Fibroblast of lung (primary cell): ENCODE measurements around the gene SLC25A1. TPM values are rescaled to one million over a fixed set of nuclear protein-coding genes. Genes with fewer than 3 reads are reported as not detected.

Experiments
- DNase-seq, 2 donors: peaks; one replicate each; pipeline versions ENCODE4 v3.0.0 to v3.0.0-alpha.2; 2010; ENCODE audit warnings: low read depth in 2 of 2
- H2AFZ ChIP-seq: 2 replicates; pipeline ENCODE4 v1.5.1; 2012; ENCODE audit warnings: low read length, control low read depth, inconsistent platforms
- H3K27ac ChIP-seq: 2 replicates; pipeline ENCODE4 v1.5.1; 2011; ENCODE audit warnings: low read length, control low read depth; ENCODE audit not compliant: insufficient read depth
- H3K27me3 ChIP-seq: 2 replicates; pipeline ENCODE4 v1.5.1; 2011; ENCODE audit warnings: mild to moderate bottlenecking, low read length; ENCODE audit not compliant: control insufficient read depth, insufficient read depth
- H3K36me3 ChIP-seq: 2 replicates; pipeline ENCODE4 v1.5.1; 2011; ENCODE audit warnings: low read length; ENCODE audit not compliant: control insufficient read depth, insufficient read depth
- H3K4me1 ChIP-seq: 2 replicates; pipeline ENCODE4 v1.5.1; 2011; ENCODE audit warnings: low read length; ENCODE audit not compliant: control insufficient read depth, insufficient read depth; ENCODE audit errors: extremely low read depth
- H3K4me2 ChIP-seq: 2 replicates; pipeline ENCODE4 v1.5.1; 2011; ENCODE audit warnings: low read length, control low read depth; ENCODE audit not compliant: insufficient read depth; ENCODE audit errors: extremely low read depth
- H3K4me3 ChIP-seq, 4 experiments: fragments of 200-600 bp in 1 of 4; sonication (generic) in 1 of 4; replicated peaks in 1 of 4; 2 replicates each; pipeline ENCODE4 v1.5.1; 2011 to 2016; ENCODE audit warnings: low read length in 4 of 4, low read depth in 3 of 4, mild to moderate bottlenecking in 3 of 4, control low read depth in 2 of 4, inconsistent platforms in 1 of 4, mixed read lengths in 1 of 4; ENCODE audit not compliant: insufficient read depth in 1 of 4; ENCODE audit errors: control extremely low read depth in 1 of 4
- H3K79me2 ChIP-seq: 2 replicates; pipeline ENCODE4 v1.5.1; 2012; ENCODE audit warnings: mild to moderate bottlenecking, low read length, inconsistent platforms; ENCODE audit not compliant: control insufficient read depth, insufficient read depth
- H3K9ac ChIP-seq: 2 replicates; pipeline ENCODE4 v1.5.1; 2011; ENCODE audit warnings: mild to moderate bottlenecking, low read length, control low read depth; ENCODE audit not compliant: insufficient read depth
- H3K9me3 ChIP-seq: 2 replicates; pipeline ENCODE4 v1.5.1; 2012; ENCODE audit warnings: low read depth, low read length; ENCODE audit not compliant: control insufficient read depth, insufficient read depth
- H4K20me1 ChIP-seq: 2 replicates; pipeline ENCODE4 v1.5.1; 2011; ENCODE audit warnings: low read length; ENCODE audit not compliant: control insufficient read depth, insufficient read depth; ENCODE audit errors: extremely low read depth
- CTCF ChIP-seq, 2 donors: IDR thresholded peaks in 1 of 2; conservative IDR thresholded peaks in 1 of 2; 1 replicate in 1 of 2; 2 replicates in 1 of 2; pipeline ENCODE4 v1.5.1; 2011 to 2012; ENCODE audit warnings: low read length in 2 of 2, control low read depth in 1 of 2, inconsistent platforms in 1 of 2, low read depth in 1 of 2, mild to moderate bottlenecking in 1 of 2
- EZH2 ChIP-seq: IDR thresholded peaks from 2 replicates; pipeline ENCODE4 v1.5.1; 2012; ENCODE audit warnings: low read length, control low read depth, mild to moderate bottlenecking; ENCODE audit errors: missing control alignments
- polyA plus RNA-seq, 2 donors: library from polyadenylated mRNA; depleted of rRNA in 1 of 2; stranded (reverse) in 1 of 2; unstranded in 1 of 2; fragments of >200 nt; gene quantifications; 2 replicates each; pipeline ENCODE4 v1.2.1, GENCODE V29; 2011 to 2012; ENCODE audit warnings: missing spikeins in 1 of 2
- total RNA-seq: library from RNA; depleted of rRNA; stranded (reverse); fragments of >200 nt; gene quantifications from 2 replicates; pipeline ENCODE4 v1.2.1, GENCODE V29; 2014

Gene SLC25A1
- total and polyA plus RNA-seq, 2 donors (not counting 1 experiment from before 2014, with no cell fraction given), result 56.1 to 161 TPM

- H3K79me2 ChIP-seq, result no peaks in the 10 kb centered on the region
- no peaks in the 10 kb centered on the region for H3K27me3 ChIP-seq
- no peaks in the 10 kb centered on the region for H3K4me1 ChIP-seq
- no peak overlapping the region for H3K27ac ChIP-seq
- H3K4me2 ChIP-seq, result no peak overlapping the region
- no peak overlapping the region for H2AFZ ChIP-seq
- no peak for DNase-seq
- peaks cover 5% of the 10 kb centered on the region for H3K36me3 ChIP-seq
- H4K20me1 ChIP-seq, result no peaks in the 10 kb centered on the region
- no peak overlapping the region for H3K4me3 ChIP-seq
- TF ChIP-seq EZH2 (no peak), CTCF (conservative IDR thresholded peaks at IDR 0.05 in 1 of 2, IDR thresholded peaks at IDR 0.05 in 1 of 2; ENCODE audit: low read depth in 1 of 2, low read length in 2 of 2) (no peak)
- H3K9ac ChIP-seq, result no peak overlapping the region
- no peaks in the 10 kb centered on the region for H3K9me3 ChIP-seq
Measured at GRCh38 chr22:19195796-19196731, 17.5 kb upstream of the SLC25A1 start.

- peaks cover 5% of the 10 kb centered on the region for H3K36me3 ChIP-seq
- H3K27me3 ChIP-seq, result no peaks in the 10 kb centered on the region
- no peaks in the 10 kb centered on the region for H4K20me1 ChIP-seq
- no peak overlapping the region for H3K9ac ChIP-seq
- H2AFZ ChIP-seq, result no peak overlapping the region
- H3K4me3 ChIP-seq, result no peak overlapping the region
- TF ChIP-seq CTCF (conservative IDR thresholded peaks at IDR 0.05 in 1 of 2, IDR thresholded peaks at IDR 0.05 in 1 of 2; ENCODE audit: low read depth in 1 of 2, low read length in 2 of 2) (no peak), EZH2 (no peak)
- DNase-seq, result no peak
- H3K9me3 ChIP-seq, result no peaks in the 10 kb centered on the region
- H3K27ac ChIP-seq, result no peak overlapping the region
- no peaks in the 10 kb centered on the region for H3K4me1 ChIP-seq
- H3K79me2 ChIP-seq, result no peaks in the 10 kb centered on the region
- H3K4me2 ChIP-seq, result no peak overlapping the region
Measured at GRCh38 chr22:19194766-19195536, 16.4 kb upstream of the SLC25A1 start.

GRCh38 chr22:19193879-19194278 lies 15.3 kb upstream of the SLC25A1 start:
- Histone ChIP-seq H3K27ac (no peak overlapping the region), H3K79me2 (no peaks in the 10 kb centered on the region), H4K20me1 (no peaks in the 10 kb centered on the region), H3K4me1 (no peaks in the 10 kb centered on the region), H3K27me3 (no peaks in the 10 kb centered on the region), H3K9me3 (no peaks in the 10 kb centered on the region), H3K9ac (no peak overlapping the region), H3K4me3 (no peak overlapping the region), H3K4me2 (no peak overlapping the region), H2AFZ (no peak overlapping the region), H3K36me3 (peaks cover 5% of the 10 kb centered on the region)
- no peak for TF ChIP-seq CTCF (conservative IDR thresholded peaks at IDR 0.05 in 1 of 2, IDR thresholded peaks at IDR 0.05 in 1 of 2; ENCODE audit: low read depth in 1 of 2, low read length in 2 of 2)
- TF ChIP-seq EZH2, result no peak
- no peak for DNase-seq
